ENCODE results near the gene ARID1B.

- TF ChIP-seq GATA2 (IDR thresholded peaks at IDR 0.05; ENCODE audit: low read depth, low read length) (no peak), GATA3 (IDR thresholded peaks at IDR 0.05; ENCODE audit: low read depth, low read length) (no peak)
These were observed 351.1 kb downstream of the ARID1B start for GRCh38 chr6:157128235-157128775.
